ENCODE measurements around the gene DNAJB4.

- no peak for TF ChIP-seq CTCF (IDR thresholded peaks at IDR 0.05)
- no peak for TF ChIP-seq ZNF317 (CRISPR knock-in tag; IDR thresholded peaks at IDR 0.05; ENCODE audit: borderline replicate concordance, low read depth)
- TF ChIP-seq ATF6 (CRISPR knock-in tag; IDR thresholded peaks at IDR 0.05) = no peak
- TF ChIP-seq GABPB1 (CRISPR knock-in tag; IDR thresholded peaks at IDR 0.05) = no peak
- no peak for TF ChIP-seq SP1 (CRISPR knock-in tag; conservative IDR thresholded peaks at IDR 0.05)
- no peak for TF ChIP-seq NR1H2 (CRISPR knock-in tag; IDR thresholded peaks at IDR 0.05)
Measured at GRCh38 chr1:77977989-77978292, 26.8 kb upstream of the DNAJB4 start.
